Skin of body (tissue), 2 donors: ENCODE data around the gene SLC7A11. TPM values are rescaled to one million over a fixed set of nuclear protein-coding genes. Genes with fewer than 3 reads are reported as not detected.

ENCODE experiments used
- DNase-seq: peaks from one replicate; lab custom pipeline; 2025; lab: John Stamatoyannopoulos, UW
- total RNA-seq: library from RNA; depleted of rRNA; stranded (reverse); fragments of >200 nt; gene quantifications from one replicate; pipeline ENCODE4 v1.2.3, GENCODE V29; 2014

SLC7A11 gene
- total RNA-seq = 2.1 TPM

GRCh38 chr4:138242076-138242833 is at the start of gene SLC7A11:
Gene SLC7A11, minus strand, starts transcription at chr4:138242349. Its CDS starts 280 bp downstream, at chr4:138242069.
- peak; percentile 82 for DNase-seq

- DNase-seq = no peak
These were observed 49.3 kb upstream of the SLC7A11 start for GRCh38 chr4:138291431-138291830.

DNA sequence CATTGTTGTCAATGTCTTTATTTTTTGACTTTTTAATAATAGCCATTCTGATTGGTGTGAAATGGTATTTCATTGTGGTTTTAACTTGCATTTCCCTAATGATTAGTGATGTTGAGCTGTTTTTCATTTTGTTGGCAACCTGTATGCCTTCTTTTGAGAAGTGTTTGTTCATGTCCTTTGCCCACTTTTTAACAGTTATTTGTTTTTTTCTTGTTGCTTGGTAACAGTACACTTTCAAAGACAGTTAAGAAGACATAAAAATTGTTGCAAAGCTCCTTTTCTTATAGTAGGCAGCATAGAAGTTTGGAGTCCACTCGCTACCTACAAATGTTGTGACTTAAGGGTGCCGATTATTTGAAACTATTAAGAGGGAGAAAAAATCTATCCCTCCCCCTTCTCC is 48.7 kb upstream of the SLC7A11 start:
- no peak for DNase-seq

GRCh38 chr4:138279286-138279685 is 37.1 kb upstream of the SLC7A11 start:
- no peak for DNase-seq

GRCh38 chr4:138277133-138277532 is 35.0 kb upstream of the SLC7A11 start:
- no peak for DNase-seq

- no peak for DNase-seq
These were observed 33.9 kb upstream of the SLC7A11 start for GRCh38 chr4:138275963-138276621.

DNA sequence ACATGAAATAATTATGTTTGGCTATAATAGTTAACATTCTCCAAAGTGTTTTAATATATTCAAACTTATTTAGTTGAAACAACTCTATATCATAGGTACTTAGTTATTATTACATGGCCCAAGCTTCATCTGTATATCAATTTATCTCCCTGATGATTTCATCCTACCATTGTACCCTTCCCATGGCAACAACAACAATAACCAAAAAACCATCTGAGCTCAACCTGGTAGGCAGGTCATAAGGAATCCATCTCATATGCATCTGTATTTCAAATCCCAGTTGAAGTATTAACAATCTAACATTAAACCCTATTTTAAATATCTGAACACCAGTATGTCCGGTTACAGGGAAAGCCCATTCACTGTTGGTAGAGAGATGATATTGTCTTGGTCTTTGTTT is 33.1 kb upstream of the SLC7A11 start:
- DNase-seq = no peak

GRCh38 chr4:138269175-138269574 is 27.0 kb upstream of the SLC7A11 start:
- no peak for DNase-seq

GRCh38 chr4:138267835-138268234 is 25.7 kb upstream of the SLC7A11 start:
- DNase-seq = no peak

- DNase-seq = no peak
These were observed 24.8 kb upstream of the SLC7A11 start for GRCh38 chr4:138266948-138267347.

DNA sequence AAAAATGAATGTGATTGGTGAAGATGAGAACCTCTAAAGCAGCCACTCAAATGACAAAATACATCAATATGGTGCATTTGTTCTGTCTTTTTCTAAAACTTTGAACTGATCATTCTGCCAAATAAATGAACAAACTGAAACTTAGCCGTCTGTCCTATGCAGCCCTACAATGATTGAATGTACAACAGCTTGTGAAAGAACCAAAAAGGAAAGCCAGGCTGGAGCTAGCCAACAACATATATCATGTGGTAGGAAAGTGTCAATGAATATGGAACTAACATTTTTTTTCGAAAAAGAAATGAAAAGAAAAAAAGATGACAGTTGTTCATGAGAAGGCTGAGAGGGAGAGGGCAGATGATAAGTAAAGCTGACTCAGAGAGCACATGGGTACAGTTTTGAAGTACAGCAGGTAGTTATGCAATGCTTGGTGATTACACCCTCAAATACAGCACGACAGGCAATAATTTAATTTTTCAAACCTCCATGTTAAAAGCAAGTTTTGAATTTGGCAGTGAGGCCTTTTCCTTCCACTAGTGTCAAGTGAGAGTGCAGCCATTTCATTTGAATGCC is 21.2 kb upstream of the SLC7A11 start:
- DNase-seq = no peak

GRCh38 chr4:138262469-138262868 is 20.3 kb upstream of the SLC7A11 start:
- DNase-seq = no peak

GRCh38 chr4:138262030-138262429 is 19.9 kb upstream of the SLC7A11 start:
- no peak for DNase-seq

DNA sequence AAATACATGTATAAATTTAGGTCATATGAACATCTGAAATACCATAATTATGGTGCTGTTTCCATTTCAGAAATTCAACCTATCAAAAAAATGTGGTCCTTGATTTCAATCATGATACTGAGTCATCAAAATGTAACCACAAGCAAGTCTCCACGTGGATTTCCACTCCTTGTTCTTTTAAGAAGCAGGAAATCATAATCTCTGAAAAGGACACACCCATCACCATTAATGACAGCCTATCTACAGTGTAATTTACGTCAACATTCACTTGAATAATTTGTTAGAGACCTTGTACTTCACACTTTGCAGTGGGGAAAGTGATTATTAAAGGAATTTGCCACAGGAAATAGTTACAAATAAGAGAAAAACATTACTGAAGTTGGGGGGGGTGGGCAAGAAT is 17.7 kb upstream of the SLC7A11 start:
- DNase-seq = peak; percentile 3

DNA sequence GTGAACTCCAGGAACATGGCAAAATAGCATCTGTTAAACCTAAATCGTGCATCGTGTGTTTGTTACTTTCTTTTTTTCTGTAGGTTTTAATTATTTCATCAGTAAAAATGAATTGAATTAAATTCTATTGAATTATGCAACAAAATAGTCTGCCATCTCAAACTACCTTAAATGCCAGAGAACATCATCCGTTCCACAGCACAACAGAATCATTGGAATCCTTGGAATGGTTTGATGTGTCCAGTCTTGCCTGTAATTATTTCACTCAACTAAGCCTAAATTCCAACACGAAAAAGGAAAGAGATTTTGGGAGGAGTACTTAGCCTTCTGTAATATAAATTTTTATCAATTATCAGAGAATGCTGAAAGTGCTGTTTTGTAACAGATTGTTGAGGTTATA is 17.1 kb upstream of the SLC7A11 start:
- no peak for DNase-seq

- DNase-seq = no peak
These were observed 14.5 kb upstream of the SLC7A11 start for GRCh38 chr4:138256608-138257007.

GRCh38 chr4:138255917-138256597 is 13.9 kb upstream of the SLC7A11 start:
- DNase-seq = no peak

GRCh38 chr4:138252551-138252950 is 10.4 kb upstream of the SLC7A11 start:
- no peak for DNase-seq

GRCh38 chr4:138251938-138252337 is 9.8 kb upstream of the SLC7A11 start:
- no peak for DNase-seq

DNA sequence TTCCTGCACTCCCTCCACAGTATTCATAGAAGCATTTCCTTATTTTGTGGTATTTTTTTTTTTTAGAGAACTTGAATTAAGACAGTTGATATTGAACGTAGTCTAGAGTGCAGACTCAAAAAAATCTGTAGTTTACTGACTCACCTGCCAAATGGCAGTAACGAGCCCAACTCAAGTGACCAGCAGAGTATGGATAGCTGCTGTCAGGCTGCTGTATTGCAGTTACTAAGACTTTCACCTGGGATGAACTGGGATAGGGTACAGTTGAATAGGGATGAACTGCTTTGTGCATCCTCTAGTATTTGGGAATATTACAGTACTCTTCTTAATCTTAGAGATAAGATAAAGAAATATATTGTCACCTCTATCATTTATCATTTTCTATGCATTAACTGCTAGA is 7.0 kb upstream of the SLC7A11 start:
- DNase-seq = no peak

- no peak for DNase-seq
These were observed 5.9 kb upstream of the SLC7A11 start for GRCh38 chr4:138248058-138248457.

GRCh38 chr4:138247643-138248042 is 5.5 kb upstream of the SLC7A11 start:
- DNase-seq = no peak
